ENCODE results near the gene LCE1E.

The LCE1E gene

GRCh38 chr1:152777510-152778137 lies 8.4 kb upstream of the LCE1E start:
- no peak for DNase-seq (ENCODE audit: low read depth)

- no peak for DNase-seq (ENCODE audit: low read depth)
These were observed 3.0 kb upstream of the LCE1E start for GRCh38 chr1:152783095-152783494.

GRCh38 chr1:152795686-152796085 lies 9.6 kb downstream of the LCE1E start:
- DNase-seq (ENCODE audit: low read depth), result no peak

GRCh38 chr1:152796421-152796820 lies 10.4 kb downstream of the LCE1E start, which contains the start of gene LCE1D:
LCE1D (plus strand) TSS chr1:152796721; CDS start chr1:152797795, 1,074 bp downstream.
- no peak for DNase-seq (ENCODE audit: low read depth)

- DNase-seq (ENCODE audit: low read depth), result no peak
These were observed 15.3 kb downstream of the LCE1E start for GRCh38 chr1:152801333-152801732.

GRCh38 chr1:152806576-152806975 lies 20.5 kb downstream of the LCE1E start, which contains the start of gene LCE1C:
LCE1C (minus strand) TSS chr1:152806651; CDS start chr1:152805478, 1,173 bp downstream.
- no peak for DNase-seq (ENCODE audit: low read depth)

GRCh38 chr1:152811050-152811449 lies 25.0 kb downstream of the LCE1E start:
- DNase-seq (ENCODE audit: low read depth), result no peak

- no peak for DNase-seq (ENCODE audit: low read depth)
These were observed 25.6 kb downstream of the LCE1E start, which contains the start of gene LCE1B for GRCh38 chr1:152811671-152812070. LCE1B (plus strand) TSS chr1:152811971; CDS start chr1:152812447, 476 bp downstream.

GRCh38 chr1:152817309-152817708 lies 31.3 kb downstream of the LCE1E start:
- no peak for DNase-seq (ENCODE audit: low read depth)

- no peak for DNase-seq (ENCODE audit: low read depth)
These were observed 37.2 kb downstream of the LCE1E start for GRCh38 chr1:152823294-152823693.

- DNase-seq (ENCODE audit: low read depth), result no peak
These were observed 38.9 kb downstream of the LCE1E start for GRCh38 chr1:152824964-152825363.

- no peak for DNase-seq (ENCODE audit: low read depth)
These were observed 41.1 kb downstream of the LCE1E start, which contains the start of gene LCE1A for GRCh38 chr1:152827173-152827572. LCE1A (plus strand) TSS chr1:152827473; CDS start chr1:152827473, 0 bp downstream.

- no peak for DNase-seq (ENCODE audit: low read depth)
These were observed 50.8 kb downstream of the LCE1E start for GRCh38 chr1:152836870-152837269.

Data from activated T-cell treated with anti-CD3 and anti-CD28 coated beads for 24 hours (primary cell).